ENCODE data around the gene SYNPO2. TPM values are rescaled to one million over a fixed set of nuclear protein-coding genes. Genes with fewer than 3 reads are reported as not detected.
"Not testable (repeated sequence)": the region's sequence is repeated elsewhere in the genome, so short reads cannot be mapped to it uniquely, and the experiment has no call there.

SYNPO2 gene
- total RNA-seq, 1 experiment from 2014 or later, result not detected

DNA sequence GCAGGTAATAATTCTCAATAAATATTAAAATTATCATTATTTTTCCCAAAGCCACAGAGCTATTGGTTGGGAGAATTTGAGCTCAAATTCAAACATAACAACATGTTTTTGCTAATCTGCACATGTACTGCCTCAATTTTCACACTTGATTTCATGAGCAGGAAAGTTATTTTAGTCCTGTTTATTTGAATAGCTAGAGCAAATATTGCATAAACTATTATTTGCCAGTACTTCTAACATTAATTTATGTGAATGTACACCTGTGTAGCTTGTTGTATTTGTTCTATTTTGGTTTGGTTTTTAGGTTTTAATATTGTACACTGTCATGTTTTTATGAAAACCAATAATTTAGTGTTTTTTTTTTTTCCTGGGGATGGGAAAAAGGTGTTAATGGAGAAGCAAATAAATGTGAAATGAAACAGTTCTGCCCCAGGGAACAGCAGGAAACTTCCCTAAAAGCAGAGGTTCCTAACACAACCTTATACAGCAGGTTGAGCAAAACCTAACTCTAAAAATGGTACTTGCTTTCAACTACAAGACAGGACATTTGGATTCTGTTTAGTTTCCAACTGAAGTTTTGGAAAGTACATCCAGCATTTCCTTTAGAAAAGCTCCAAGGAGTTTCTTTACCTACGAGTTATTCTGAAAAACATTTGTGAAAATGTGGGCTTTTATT, 99.4 kb downstream of the SYNPO2 start:
- DNase-seq (ENCODE audit: low spot score), result no peak
- in situ Hi-C loops (cut with HindIII; ENCODE audit: low sequenced_read_pairs), result no loop called here

DNA sequence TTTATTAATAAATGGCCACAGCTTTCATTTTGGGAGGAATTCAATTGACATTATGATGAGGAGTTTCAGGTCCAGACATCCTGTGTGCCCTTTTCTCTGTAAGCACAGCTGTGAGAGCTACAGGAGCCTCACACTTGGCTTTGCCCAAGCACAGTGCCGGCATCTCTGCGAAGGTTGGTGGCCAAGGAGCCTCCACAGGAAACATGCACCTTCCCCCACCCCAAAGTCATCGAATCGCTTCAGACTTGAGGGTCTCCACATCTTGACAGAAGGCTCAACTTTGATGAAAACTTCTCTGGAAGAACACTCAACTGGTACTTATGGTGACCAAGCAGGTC, 100.0 kb downstream of the SYNPO2 start:
- DNase-seq (ENCODE audit: low spot score), result no peak
- in situ Hi-C loops (cut with HindIII; ENCODE audit: low sequenced_read_pairs), result no loop called here

DNA sequence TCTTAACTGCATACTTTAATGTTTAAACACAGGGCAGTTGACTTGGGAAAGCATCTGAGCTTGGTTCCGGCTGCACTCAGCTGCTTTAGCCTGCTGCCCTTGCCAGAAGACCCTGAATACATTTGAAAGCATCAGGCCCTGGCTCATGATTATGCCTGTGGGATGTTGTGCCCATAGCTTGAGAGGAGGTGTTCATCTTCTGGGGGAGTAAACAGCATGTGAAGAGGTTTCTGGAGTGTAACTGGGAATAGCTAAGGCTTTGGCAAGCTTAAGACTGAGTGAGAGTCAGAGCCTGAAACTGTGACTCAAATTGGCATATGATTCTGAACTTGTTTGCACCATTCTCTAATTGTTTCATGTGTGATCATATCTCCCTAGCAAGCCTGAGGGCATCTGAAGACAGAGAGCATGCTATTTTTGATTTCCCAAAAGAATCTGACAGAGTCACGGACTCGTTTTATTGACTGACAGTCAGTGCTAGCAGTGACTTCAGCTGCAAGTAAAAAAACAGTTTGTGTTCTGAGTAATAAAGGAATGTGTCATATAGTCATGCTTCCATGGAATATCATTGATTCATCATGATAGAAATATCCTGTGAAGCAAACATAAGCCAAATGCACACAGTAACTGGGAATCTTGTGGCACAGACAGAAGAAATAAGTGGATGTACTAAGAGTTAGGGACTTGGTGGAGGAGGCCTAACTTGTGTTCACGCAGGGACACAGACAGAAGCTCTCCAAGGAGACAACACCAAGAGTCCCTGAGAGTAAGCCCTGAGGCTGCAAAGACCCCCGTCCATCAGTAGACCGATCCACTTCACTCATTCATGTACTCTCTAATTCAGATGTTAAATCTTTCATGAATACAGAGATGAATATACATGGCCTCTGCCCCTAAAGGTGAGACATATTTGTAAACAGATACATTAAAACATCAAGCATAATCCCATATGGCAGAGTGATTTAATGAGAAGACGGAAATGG, 100.7 kb downstream of the SYNPO2 start:
- in situ Hi-C loops (cut with HindIII; ENCODE audit: low sequenced_read_pairs), result no loop called here
- DNase-seq (ENCODE audit: low spot score), result no peak

DNA sequence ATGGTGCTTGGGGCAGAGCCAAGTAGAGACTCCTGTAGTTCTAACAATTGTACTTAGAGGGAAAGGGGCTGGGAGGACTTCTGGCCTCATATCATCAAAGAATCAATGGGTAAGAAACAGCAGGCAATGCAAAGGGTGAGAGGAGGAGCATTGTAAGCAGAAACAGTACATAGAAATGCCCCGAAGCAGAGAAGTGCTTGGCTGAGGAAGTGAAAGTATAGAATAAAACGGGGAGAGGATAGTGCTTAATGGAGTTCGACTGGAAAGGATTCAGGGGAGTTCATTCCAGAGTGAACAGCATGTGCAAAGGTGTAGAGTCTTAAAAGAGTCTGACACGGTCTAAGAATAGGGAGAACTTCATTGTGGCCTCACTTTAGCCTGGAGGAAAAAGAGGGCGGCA, 103.0 kb downstream of the SYNPO2 start:
- no peak for DNase-seq (ENCODE audit: low spot score)
- in situ Hi-C loops (cut with HindIII; ENCODE audit: low sequenced_read_pairs), result no loop called here

DNA sequence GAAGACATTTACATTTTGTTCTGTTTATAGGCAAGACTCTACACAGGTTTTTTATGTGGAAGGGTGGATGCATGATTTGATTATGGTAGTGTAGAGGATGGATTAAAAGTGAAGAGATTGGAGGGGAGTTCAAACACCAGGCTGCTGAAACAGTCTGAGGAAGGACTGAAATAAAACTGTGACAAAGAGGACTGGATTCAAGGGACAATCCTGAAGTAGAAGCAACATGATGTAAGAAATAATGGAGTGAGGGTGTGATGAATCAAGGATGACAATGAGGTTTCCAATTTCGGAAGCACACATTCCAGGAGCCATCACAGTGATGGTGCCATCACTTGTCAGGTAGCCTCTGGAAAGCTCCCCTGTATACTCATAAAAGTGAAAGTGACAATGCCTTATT, 103.5 kb downstream of the SYNPO2 start:
- in situ Hi-C loops (cut with HindIII; ENCODE audit: low sequenced_read_pairs), result no loop called here
- DNase-seq (ENCODE audit: low spot score), result no peak

DNA sequence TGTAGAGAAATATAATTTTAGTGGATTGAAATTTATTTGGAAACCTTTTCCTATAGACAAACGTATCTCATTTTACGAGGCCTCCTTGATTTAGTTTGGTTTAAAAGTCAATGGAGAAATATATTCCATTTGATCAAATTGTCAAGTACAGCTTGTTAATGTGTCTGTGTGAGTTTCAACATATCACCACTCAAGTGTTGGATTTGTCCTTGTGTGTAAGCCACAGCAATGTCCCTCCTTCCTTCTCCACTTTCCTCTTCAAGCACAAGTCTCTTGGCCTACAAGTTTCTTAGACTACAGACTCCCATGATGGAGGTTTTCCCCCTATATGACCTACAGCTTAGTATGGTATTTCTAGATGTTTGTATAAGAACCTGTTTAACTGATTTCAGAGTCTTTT, 104.7 kb downstream of the SYNPO2 start:
- in situ Hi-C loops (cut with HindIII; ENCODE audit: low sequenced_read_pairs), result no loop called here
- no peak for DNase-seq (ENCODE audit: low spot score)

DNA sequence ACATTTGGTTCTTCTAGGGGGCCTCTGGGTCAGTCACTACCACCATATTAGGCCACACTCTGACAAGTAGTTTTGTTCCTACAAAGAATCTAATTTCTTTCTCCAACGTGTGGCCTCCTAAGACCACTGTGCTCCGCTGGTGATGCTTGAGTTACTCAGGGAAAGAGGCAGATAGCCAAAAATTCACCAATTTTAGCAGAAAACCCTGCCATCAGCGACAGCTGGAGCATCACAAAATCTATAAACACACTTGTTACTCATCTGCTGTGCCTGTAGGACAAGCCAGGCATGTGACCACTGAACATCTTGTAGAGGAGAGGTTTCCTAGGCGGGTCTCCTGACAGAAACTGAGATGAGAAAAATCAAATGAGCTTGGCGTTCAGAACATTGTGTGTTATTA, 105.4 kb downstream of the SYNPO2 start:
- no peak for DNase-seq (ENCODE audit: low spot score)
- in situ Hi-C loops (cut with HindIII; ENCODE audit: low sequenced_read_pairs), result no loop called here

DNA sequence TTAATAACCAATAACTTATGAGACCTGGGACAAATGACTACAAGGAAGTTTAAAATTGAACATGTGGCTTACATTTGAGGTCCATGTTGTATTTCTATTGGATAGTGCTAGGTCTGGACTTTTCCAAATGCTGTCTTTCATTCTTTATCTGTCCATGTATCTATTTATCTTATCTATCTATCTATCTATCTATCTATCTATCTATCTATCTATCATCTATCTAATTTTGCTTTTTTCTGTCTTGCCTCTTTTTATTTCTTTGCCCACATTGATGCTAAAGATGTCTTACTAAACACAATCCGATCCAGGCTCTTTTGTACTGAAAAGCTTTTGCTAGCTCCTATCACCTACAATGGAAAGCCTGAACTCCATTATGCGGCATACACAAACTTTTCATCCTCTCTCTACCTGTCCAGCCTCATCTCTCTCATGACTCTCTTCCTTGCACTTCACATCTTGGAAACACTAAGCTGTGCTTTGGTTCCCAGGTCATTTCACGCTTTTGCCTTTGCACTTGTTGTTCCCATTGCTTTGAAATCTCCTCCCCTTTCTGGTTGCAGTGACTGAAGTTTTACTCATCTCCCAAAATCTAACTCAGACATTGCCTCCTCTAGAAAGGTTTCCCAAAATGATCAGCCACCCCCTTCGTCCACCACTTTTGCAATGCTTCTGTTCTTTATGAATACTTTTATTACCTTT, 107.2 kb downstream of the SYNPO2 start:
- in situ Hi-C loops (cut with HindIII; ENCODE audit: low sequenced_read_pairs), result no loop called here
- DNase-seq (ENCODE audit: low spot score), result no peak

DNA sequence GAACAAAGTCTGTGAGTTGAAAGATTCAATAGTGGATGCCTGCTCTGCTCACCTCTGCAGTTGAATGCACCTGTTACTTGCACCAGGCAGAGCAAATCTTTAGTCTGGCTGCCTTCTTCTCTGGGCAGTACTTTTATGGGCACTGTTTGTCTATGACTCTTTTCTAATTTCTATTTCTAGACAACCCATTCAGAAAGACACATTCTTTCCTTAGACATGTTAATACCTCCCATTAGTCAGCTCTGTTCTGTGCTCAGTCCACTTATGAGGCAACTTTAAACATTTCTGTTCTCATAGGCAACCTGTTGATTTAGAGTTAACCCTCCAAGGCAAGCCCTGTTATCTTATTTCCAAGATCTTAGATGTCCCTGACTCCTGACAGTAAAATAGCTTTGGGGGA, 108.9 kb downstream of the SYNPO2 start:
- in situ Hi-C loops (cut with HindIII; ENCODE audit: low sequenced_read_pairs), result no loop called here
- DNase-seq (ENCODE audit: low spot score), result no peak

DNA sequence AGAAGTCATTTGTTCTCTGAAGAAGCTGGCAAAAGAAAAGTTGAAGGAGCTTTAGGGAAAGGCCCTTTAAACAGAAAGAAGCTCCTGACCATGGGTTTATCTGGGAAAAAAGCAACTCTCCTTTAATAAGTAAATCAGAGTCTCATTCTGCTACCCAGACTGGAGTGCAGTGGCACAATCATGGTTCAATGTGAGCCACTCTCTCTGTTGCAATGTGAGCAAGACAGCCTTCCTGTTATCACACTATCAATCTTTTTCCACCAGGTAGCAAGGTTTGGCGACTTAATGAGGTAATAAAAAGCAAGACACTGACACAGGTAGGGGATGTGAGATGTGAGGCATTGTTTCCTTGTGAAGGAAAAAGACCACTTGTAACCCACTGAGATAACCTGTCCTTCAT, 111.3 kb downstream of the SYNPO2 start:
- in situ Hi-C loops (cut with HindIII; ENCODE audit: low sequenced_read_pairs), result no loop called here
- DNase-seq (ENCODE audit: low spot score), result no peak

DNA sequence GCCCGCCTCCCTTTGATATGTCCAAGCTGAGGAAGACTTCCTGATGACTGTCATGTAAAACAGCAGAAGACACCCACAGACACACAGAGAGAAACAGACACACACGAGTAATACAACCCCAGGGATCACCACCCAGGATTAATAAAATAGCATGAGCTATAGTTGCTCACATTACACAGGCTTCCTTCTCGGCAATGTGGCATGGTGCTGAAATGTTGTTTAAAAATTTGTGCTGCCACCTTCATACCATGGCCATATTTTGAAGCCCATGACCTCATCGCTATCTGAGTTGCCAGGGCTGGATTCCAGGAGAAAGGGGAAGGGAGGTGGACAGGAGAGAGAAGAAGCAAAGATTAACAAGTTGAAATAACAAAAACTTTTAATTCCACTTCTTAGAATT, 111.7 kb downstream of the SYNPO2 start:
- in situ Hi-C loops (cut with HindIII; ENCODE audit: low sequenced_read_pairs), result no loop called here
- DNase-seq (ENCODE audit: low spot score), result no peak

DNA sequence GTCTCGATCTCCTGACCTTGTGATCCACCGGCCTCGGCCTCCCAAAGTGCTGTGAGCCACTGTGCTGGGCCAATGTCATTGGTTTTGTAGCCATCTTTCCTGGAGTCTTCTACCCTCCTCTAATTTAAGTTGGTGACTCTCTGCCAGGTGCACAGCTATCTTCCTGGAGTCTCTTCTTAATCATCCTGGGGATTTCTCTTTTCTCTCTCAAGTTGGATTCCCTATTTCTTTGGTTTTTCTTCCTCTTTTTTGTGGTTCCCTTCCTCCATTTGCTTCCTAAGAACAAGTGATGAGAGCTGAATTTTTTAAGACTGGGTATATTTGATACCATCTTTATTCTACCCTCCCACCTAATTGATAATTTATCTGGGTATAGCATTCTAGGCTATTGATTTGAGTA, 113.8 kb downstream of the SYNPO2 start:
- in situ Hi-C loops (cut with HindIII; ENCODE audit: low sequenced_read_pairs), result no loop called here
- DNase-seq (ENCODE audit: low spot score), result no peak

DNA sequence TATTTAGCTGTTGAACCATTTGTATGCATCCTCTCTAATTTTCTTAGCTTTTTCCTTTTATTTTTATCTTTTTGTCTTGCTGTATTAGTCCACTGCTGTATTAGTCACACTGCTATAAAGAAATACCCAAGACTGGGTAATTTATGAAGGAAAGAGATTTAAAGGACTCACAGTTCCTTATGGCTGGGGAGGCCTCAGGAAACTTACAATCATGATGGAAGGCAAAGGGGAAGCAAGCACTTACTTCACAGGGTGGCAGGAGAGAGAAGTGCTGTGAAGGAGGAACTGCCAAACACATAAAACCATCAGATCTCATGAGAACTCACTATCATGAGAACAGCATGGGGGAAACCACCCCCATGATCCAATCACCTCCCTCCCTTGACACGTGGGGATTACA, 114.3 kb downstream of the SYNPO2 start:
- DNase-seq (ENCODE audit: low spot score); in situ Hi-C loops (cut with HindIII; ENCODE audit: low sequenced_read_pairs): not testable (repeated sequence)

DNA sequence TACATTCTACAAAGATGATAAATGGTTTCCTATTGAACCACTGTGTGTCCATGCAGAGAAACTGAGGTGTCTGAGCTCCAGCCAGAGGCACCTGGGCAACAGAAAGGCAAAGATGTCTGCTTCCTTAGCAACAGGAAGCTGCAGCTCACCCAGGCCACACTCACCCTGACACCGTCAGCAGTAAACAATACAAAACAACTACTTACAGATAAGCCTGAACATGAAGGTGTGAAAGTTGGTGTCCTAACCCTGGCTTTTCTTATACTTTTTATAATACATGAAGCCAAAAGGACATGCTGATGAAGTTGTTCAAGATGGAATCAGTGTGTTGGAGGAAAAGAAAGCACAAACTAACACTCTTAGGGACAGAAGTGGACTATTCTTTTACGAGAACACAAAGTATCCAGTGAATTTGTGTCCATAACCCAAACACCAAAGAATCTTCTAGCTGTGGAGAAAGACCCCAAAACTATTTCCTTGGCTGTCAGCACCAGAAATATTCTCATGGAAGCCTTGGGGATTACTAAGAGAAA, 117.3 kb downstream of the SYNPO2 start:
- in situ Hi-C loops (cut with HindIII; ENCODE audit: low sequenced_read_pairs), result no loop called here
- DNase-seq (ENCODE audit: low spot score), result no peak

DNA sequence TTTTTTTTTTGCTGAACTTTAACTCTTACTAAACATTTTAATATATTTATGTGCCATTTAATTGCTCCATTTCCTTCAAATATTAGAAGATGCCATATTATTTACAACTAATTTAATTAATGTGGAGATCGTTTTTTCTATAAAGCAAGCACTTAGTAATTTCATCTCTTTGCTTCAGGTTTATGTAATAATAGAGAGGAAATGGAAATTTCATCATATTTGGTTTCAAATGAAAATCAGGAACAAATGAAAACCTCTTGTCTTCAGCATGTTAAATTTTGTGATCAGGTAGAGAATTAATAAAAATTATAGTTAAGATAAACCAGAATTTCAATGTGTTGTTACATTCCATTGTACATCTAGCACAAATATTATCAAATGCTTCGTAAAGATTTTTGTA, 120.1 kb downstream of the SYNPO2 start:
- no peak for DNase-seq (ENCODE audit: low spot score)
- in situ Hi-C loops (cut with HindIII; ENCODE audit: low sequenced_read_pairs), result no loop called here

DNA sequence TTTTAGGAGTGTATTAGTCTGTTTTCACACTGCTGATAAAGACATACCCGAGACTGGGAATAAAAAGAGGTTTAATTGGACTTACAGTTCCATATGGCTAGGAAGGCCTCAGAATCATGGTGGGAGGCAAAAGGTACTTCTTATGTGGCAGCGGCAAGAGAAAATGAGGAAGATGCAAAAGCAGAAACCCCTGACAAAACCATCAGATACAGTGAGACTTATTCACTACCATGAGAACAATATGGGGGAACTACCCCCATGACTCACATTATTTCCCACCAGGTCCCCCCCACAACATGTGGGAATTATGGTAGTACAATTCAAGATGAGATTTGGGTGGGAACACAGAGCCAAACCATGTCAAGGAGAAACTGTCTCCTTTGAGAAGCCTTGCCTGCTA, 121.6 kb downstream of the SYNPO2 start:
- in situ Hi-C loops (cut with HindIII; ENCODE audit: low sequenced_read_pairs); DNase-seq (ENCODE audit: low spot score): not testable (repeated sequence)

DNA sequence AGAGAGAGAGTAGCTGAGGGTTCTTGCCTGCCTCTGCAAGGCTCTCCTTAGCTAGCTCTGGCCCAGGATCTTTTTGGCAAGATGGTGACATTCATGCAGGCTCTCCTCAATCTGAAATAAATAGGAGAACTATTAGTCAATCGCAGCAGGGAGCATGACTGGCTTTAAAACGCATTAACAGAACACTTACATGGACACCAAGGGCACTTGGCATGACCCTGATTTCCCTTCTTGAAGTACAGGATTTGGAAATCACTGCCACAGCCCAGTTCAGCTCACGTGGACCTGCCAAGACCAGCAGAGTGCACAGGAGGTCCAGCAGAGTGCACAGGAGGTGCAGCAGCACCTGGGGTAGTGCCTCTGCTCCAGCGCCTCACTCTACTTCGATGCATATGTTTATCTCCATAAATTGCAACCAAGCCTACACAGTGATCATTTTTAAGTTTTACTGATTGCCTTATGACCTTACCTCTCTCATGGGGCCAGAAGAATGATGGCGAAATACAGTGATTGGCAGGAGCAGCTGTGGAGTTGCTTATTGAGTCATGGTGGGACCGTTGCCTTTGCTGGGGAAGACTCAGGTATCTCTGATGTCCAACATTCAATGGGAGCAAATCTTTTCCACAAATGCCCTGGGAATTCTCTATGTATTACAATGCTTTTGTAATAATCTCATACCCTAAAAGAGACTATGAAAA, 122.4 kb downstream of the SYNPO2 start:
- in situ Hi-C loops (cut with HindIII; ENCODE audit: low sequenced_read_pairs), result no loop called here

DNA sequence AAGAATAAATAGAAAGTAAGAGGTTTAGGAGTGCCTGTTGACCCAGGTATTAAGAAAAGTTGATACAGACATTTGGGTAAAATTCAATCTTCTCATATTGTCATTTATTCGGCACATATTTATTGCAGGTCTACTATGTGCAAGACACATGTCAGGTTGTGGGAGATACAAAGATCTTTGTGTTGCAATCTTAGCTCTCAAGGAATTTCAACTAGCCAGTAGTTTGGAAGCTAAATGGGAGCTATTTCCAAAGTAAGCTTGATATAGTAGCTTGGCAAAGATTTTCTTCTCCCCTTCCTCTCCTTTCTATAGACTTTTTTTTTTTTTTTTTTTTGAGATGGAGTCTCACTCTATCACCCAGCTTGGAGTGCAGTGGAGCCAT, 122.9 kb downstream of the SYNPO2 start:
- no peak for DNase-seq (ENCODE audit: low spot score)
- in situ Hi-C loops (cut with HindIII; ENCODE audit: low sequenced_read_pairs), result no loop called here

More for the DNA sequence above, 122.4 kb downstream of the SYNPO2 start:
- no peak for DNase-seq (ENCODE audit: low spot score)

DNA sequence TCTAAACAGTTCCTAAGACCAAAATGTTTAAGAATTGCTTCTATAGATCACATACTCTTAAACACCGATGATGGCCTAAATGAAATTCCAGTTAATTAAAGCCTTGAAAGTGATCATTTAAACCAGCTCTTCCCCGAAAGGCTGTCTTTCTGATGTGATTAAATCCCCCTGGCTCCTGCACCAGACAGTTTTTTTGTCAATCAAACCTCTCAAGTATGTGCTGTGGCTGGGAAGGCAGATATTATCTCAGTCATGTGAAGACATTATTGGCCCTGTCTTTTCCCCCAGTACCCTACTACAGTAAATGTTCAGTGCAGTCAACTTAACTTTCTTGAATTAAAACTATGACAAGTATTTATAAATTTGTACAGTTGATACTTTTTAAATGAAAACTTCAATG, 126.0 kb downstream of the SYNPO2 start:
- in situ Hi-C loops (cut with HindIII; ENCODE audit: low sequenced_read_pairs), result no loop called here
- DNase-seq (ENCODE audit: low spot score), result no peak
